NAMALWA (cell line): ENCODE measurements around the gene TTF2.
"Not testable (repeated sequence)": the region's sequence is repeated elsewhere in the genome, so short reads cannot be mapped to it uniquely, and the experiment has no call there.

ENCODE experiments used
- DNase-seq: peaks from one replicate; pipeline ENCODE4 v3.0.0-alpha.2; 2015; ENCODE audit warnings: low spot score

The TTF2 gene

DNA sequence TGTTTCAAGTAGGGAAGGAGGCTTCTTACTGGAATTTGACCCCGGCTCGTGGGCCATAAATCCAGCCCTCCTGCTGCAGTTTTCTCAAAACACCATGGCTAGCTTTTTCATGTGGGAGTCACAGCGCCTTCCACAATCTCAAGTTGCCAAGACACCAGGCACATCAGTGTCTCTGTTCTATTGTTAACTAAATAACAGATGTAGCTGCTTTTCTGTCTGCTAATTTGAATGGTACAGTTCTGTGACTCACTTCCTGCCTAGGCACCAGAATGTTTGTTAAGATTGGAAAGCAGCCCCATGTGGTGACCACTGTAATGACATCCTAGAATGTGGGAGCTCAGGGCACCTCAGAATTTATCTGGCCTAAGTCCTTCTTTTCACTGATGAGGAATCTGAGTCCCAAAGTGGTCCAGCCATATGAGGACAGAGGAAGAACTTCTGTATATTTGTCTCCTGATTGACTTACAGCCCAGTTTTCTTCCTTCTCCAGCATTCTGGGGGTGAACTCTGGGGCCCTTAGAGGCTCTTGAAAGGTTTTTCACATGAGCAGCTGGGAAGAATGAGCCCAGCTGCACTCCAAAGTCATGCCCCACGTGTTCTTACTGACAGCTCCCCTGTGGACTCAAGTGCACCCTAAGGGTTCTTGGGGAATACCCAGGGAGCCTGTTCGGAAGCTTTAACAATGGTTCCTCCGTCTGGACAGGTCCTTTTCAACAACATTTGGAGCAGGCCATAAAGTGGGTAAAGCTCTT, 33.9 kb downstream of the TTF2 start:
- peak; percentile 50 for DNase-seq

- DNase-seq, result no peak
These were observed 34.9 kb downstream of the TTF2 start for GRCh38 chr1:117094841-117095604.

- DNase-seq, result no peak
These were observed 36.9 kb downstream of the TTF2 start for GRCh38 chr1:117096951-117097408.

- no peak for DNase-seq
These were observed 37.3 kb downstream of the TTF2 start for GRCh38 chr1:117097443-117097842.

- DNase-seq, result no peak
These were observed 38.3 kb downstream of the TTF2 start for GRCh38 chr1:117098287-117098890.

DNA sequence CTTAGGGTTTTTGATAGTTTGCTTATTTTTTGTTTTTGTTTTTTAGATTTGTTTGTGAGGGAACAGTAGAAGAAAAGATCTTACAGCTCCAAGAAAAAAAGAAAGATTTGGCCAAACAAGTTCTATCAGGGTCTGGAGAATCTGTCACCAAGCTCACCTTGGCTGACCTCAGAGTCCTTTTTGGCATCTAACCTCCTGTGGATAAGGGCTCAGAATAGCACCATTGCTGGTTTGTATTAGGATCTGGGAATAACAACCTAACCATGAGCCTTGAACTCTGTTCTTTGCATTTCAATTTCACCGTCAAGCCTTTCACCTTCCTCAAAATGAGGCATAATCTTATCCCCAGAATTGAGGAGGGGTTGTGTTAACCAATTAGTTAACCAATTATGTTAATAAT, 41.2 kb downstream of the TTF2 start:
- no peak for DNase-seq

- not testable (repeated sequence) for DNase-seq
These were observed 41.7 kb downstream of the TTF2 start for GRCh38 chr1:117101858-117102257.

GRCh38 chr1:117104986-117105385, 44.9 kb downstream of the TTF2 start:
- DNase-seq, result no peak

GRCh38 chr1:117105722-117106121, 45.6 kb downstream of the TTF2 start:
- DNase-seq, result no peak

DNA sequence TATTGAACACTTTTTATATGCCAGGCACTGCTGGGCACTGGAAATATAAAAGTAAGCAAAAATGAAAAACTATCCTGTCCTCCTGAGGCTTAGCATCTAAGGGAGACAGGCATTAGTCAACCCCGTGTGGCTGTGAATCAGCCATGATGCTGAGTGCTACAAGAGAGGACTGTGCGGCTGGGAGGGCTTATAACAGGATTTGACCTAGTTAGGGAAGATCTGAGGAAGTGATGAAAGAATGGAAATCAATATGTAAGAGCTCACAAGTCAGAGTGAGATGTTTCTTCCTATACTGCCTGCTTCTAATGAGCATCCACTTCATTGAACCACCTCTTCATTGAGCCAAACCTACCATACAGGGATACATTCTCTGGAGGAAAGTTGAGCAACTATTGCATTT, 46.4 kb downstream of the TTF2 start:
- no peak for DNase-seq

GRCh38 chr1:117107364-117107763, 47.2 kb downstream of the TTF2 start:
- no peak for DNase-seq

DNA sequence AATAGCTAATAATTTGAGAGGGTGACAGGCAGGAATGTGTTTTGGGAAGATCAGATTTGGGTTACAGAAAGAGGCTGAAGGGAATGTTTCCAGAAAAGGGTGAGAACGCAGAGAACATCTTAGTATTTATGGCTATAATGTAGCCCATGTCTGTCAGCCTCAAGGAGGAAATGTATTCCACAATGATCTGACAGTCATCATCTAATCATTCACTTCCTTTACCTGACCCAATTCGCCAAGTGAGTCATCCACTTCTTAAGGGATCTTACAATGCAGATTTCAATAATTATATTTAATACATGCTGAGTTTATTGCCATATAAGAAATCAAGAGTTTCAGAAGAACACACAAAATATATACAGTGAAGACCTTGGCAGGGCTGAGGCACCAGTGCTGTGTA, 50.6 kb downstream of the TTF2 start:
- no peak for DNase-seq

- no peak for DNase-seq
These were observed 52.1 kb downstream of the TTF2 start for GRCh38 chr1:117112047-117112717.

DNA sequence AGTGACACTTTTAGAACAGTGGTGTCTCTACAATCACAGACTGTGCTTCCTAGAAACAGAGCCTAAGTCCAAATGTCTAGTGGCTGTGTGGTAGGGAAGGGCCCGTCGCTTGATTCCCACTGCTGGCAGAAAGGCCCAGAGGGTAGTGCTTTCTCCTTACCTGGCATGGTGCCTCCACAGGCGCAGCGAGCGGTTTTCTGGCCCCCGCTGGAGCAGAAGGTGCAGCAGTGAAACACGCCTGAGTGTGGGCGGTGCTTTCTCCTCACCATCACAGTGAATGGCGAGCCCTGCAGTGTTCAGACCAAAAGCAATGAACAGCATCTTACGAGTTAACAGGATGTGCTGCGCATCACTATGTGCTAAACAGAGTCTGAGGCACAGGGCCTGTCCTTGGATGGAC, 53.1 kb downstream of the TTF2 start:
- DNase-seq, result no peak

- peak; percentile 43 for DNase-seq
These were observed 54.8 kb downstream of the TTF2 start for GRCh38 chr1:117114877-117115276.

DNA sequence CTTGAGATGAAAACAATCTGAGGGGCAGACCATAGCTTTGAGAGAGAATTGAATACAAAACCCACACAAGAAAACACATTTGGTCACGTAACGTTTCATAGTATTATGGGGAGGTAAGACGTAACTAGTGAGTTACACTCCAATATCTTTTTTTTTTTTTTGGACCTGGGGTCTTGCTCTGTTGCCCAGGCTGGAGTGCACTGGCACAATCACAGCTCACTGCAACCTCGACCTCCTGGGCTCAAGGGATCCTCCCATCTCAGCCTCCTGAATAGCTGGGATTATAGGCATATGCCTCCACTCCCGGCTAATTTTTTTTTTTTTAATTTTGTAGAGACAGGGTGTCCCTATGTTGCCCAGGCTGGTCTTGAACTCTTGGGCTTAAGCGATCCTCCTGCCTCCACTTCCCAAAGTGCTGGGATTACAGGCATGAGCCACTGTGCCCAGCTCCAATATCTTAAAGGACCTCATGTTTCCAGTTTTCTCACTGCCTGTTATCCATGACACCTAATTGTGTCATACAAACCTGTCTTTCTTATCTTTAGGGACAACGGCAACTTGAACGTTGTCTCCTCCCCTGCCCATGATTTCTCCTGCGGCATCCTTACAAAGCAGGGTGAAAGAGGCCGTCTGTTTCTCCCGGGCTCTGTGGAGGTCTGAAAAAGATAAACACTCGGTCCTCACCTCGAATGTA, 56.1 kb downstream of the TTF2 start:
- DNase-seq, result no peak

- DNase-seq, result no peak
These were observed 56.6 kb downstream of the TTF2 start for GRCh38 chr1:117116784-117117130.

GRCh38 chr1:117117697-117118096, 57.6 kb downstream of the TTF2 start:
- no peak for DNase-seq

DNA sequence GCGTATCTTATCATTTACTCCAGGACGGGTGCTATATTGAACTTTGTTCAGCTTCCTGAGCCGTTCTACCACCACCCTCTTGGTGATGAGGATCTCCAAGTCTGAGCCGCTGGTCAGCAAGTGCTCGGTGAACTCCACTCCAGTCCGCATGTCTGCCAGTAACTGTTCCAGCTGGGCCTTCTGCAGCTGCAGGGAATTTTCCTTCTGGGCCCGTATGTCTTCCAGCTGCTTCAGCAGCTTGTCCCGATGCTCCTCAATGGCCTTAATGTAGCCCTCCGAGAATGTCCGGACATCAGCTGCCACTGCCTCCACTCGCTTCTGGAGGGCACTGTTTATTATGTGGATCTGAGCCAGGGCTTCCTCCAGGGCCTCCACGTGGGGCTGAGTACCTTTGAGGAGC, 58.0 kb downstream of the TTF2 start:
- DNase-seq, result no peak

GRCh38 chr1:117119144-117119543, 59.0 kb downstream of the TTF2 start:
- not testable (repeated sequence) for DNase-seq

DNA sequence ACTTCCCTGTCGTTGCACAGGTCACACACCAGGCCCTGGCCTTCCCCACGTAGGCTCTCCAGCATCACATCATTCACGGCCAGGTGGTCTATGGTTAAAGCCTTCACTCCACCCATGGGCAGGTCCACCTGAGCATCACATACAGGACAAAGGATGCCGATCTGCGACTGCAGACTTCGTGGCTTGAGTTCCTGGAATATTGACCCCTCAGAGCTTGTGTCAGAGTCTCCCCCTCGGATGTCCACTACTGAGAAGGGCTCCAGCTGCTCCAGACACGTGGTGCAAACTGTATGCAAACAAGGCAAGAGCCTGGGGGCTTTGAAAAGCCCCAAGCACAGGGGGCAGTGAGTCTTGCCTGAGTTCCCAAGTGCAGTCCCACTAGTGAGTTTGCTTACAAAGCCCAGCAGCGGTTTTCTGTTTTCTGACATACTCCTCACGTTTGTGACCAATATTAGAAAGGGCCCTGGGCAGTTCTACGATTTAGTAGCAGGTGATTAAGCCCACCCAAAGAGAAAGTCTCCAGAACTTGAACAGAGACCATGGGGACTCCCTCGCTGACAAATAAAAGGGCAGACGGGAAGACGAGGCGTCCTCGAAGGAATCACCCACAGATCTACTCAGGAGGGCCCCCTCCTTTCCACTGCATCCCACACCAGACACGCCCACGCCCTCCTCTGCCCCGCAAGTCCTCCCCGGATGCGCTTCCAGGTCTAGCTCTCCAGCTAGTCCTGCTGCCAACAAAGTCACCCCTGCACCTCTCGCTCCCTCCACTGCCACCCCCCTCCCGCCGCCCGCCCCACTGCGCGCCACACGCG, 60.9 kb downstream of the TTF2 start:
- no peak for DNase-seq
